Panc1 (cell line): ENCODE data around the gene HBG2. TPM values are rescaled to one million over a fixed set of nuclear protein-coding genes. Genes with fewer than 3 reads are reported as not detected.

Experiments used
- ATAC-seq: fragments of 200-7000 bp; cut with Tn5 transposase; 2 replicates; pipeline ENCODE4 v1.9.1; 2020; ENCODE audit warnings: mild to moderate bottlenecking, moderate library complexity
- BruUV-seq: library from RNA; stranded (reverse); fragments of 400-500 nt; replicated peaks from 2 replicates; lab custom pipeline; 2021; lab: Mats Ljungman, UMichigan
- CTCF ChIA-PET: fragments of 300-600 bp; sonication (Branson Sonifier 250); formaldehyde crosslinking; loops from one replicate; lab custom pipeline; 2022; ENCODE audit warnings: antibody characterized with exemption; lab: Charles Lee
- POLR2A ChIA-PET: fragments of 300-600 bp; sonication (Branson Sonifier 250); formaldehyde crosslinking; loops from one replicate; lab custom pipeline; 2022; ENCODE audit warnings: antibody characterized with exemption; lab: Charles Lee
- DNase-seq: peaks from one replicate; pipeline ENCODE4 v3.0.0-alpha.2; 2010; ENCODE audit warnings: low read depth, low spot score
- H3K27ac ChIP-seq: 2 replicates; pipeline ENCODE4 v1.5.1; 2011; ENCODE audit warnings: mild to moderate bottlenecking, low read length, inconsistent platforms
- H3K27me3 ChIP-seq: fragments of 200-500 bp; sonication (Bioruptor generic); 2 replicates; pipeline ENCODE4 v1.6.0; 2014; ENCODE audit warnings: low read length, inconsistent platforms; ENCODE audit not compliant: control insufficient read depth, insufficient read depth
- H3K36me3 ChIP-seq: fragments of 200-500 bp; sonication (Bioruptor generic); 2 replicates; pipeline ENCODE4 v1.5.1; 2014; ENCODE audit warnings: inconsistent platforms, mild to moderate bottlenecking, low read length, moderate library complexity; ENCODE audit not compliant: control insufficient read depth, insufficient read depth
- H3K4me1 ChIP-seq: 2 replicates; pipeline ENCODE4 v1.5.1; 2011; ENCODE audit warnings: inconsistent platforms, mild to moderate bottlenecking, low read length, moderate library complexity; ENCODE audit not compliant: control insufficient read depth, insufficient read depth
- H3K4me3 ChIP-seq, 2 experiments: 2 replicates each; pipeline ENCODE4 v1.5.1; 2011 to 2012; ENCODE audit warnings: low read depth in 2 of 2, low read length in 2 of 2, mild to moderate bottlenecking in 2 of 2, inconsistent platforms in 1 of 2, moderate library complexity in 1 of 2
- H3K9me3 ChIP-seq: fragments of 200-500 bp; sonication (Bioruptor generic); 2 replicates; pipeline ENCODE4 v1.5.1; 2014; ENCODE audit warnings: low read depth, mild to moderate bottlenecking, inconsistent platforms, low read length, moderate library complexity; ENCODE audit not compliant: control insufficient read depth, insufficient read depth
- CTCF ChIP-seq: fragments of 450-650 bp; IDR thresholded peaks from 2 replicates; pipeline ENCODE4 v1.5.1; 2017; ENCODE audit warnings: mild to moderate bottlenecking
- POLR2AphosphoS5 ChIP-seq: IDR thresholded peaks from 2 replicates; pipeline ENCODE4 v1.6.1; 2012; ENCODE audit warnings: mild to moderate bottlenecking, low read depth, low read length, moderate library complexity
- REST ChIP-seq, 2 experiments: IDR thresholded peaks; 2 replicates each; pipeline ENCODE4 v1.6.1; 2011 to 2012; ENCODE audit warnings: low read depth in 2 of 2, control low read depth in 1 of 2, low read length in 1 of 2, mild to moderate bottlenecking in 1 of 2, moderate library complexity in 1 of 2; ENCODE audit not compliant: insufficient read depth in 1 of 2
- SIN3A ChIP-seq: IDR thresholded peaks from 2 replicates; pipeline ENCODE4 v1.6.1; 2012; ENCODE audit warnings: low read depth, mild to moderate bottlenecking, low read length, moderate library complexity, borderline replicate concordance; ENCODE audit not compliant: insufficient read depth
- TCF7L2 ChIP-seq: IDR thresholded peaks from 2 replicates; pipeline ENCODE4 v1.6.1; 2011; ENCODE audit warnings: mild to moderate bottlenecking, low read depth, low read length, inconsistent platforms
- in situ Hi-C: cut with HindIII; loops from 2 replicates; pipeline ENCODE4 v1.10.0; 2016; ENCODE audit warnings: low sequenced_read_pairs, low pct_unique_long_range_greater_than_20kb
- intact Hi-C: fragments of 100-400 bp; cut with micrococcal nuclease; formaldehyde crosslinking; loops from one replicate; pipeline ENCODE4 v1.10.0; 2022; ENCODE audit not compliant: unreplicated experiment
- total RNA-seq: library from RNA; stranded (reverse); gene quantifications from one replicate; pipeline ENCODE4 v1.2.1, GENCODE V29; 2021; ENCODE audit not compliant: unreplicated experiment

HBG2 gene
- total RNA-seq, 1 experiment from 2014 or later = 6.5 TPM

GRCh38 chr11:5238486-5238885, 16.1 kb downstream of the HBG2 start:
- Histone ChIP-seq H3K4me1 (no peaks in the 10 kb centered on the region), H3K27ac (no peak overlapping the region), H3K9me3 (no peaks in the 10 kb centered on the region), H3K4me3 (no peak overlapping the region), H3K36me3 (no peaks in the 10 kb centered on the region), H3K27me3 (peaks cover 2% of the 10 kb centered on the region; the same call in 1 of the 2 replicates)
- TF ChIP-seq TCF7L2 (no peak), POLR2AphosphoS5 (no peak), CTCF (no peak)
- DNase-seq (no peak), ATAC-seq (no peak)
- POLR2A ChIA-PET = no interaction called here
- in situ Hi-C loops = no loop called here
- intact Hi-C loops = no loop called here
- CTCF ChIA-PET = no interaction called here
- no TSS peak for BruUV-seq

- no peak for DNase-seq
- no peak overlapping the region for H3K4me3 ChIP-seq
- in situ Hi-C loops = no loop called here
- intact Hi-C loops = no loop called here
- H3K36me3 ChIP-seq = no peaks in the 10 kb centered on the region
- no peak overlapping the region for H3K27ac ChIP-seq
- H3K27me3 ChIP-seq = peaks cover 2% of the 10 kb centered on the region; the same call in 1 of the 2 replicates
- ATAC-seq = no peak
- CTCF ChIA-PET = no interaction called here
- no peak for TF ChIP-seq CTCF
- TF ChIP-seq POLR2AphosphoS5 = no peak
- no peak for TF ChIP-seq SIN3A
- no peak for TF ChIP-seq REST (IDR thresholded peaks at IDR 0.05; ENCODE audit: insufficient read depth in 1 of 2, low read depth in 2 of 2, low read length in 1 of 2)
- TF ChIP-seq TCF7L2 = no peak
- POLR2A ChIA-PET = no interaction called here
- H3K4me1 ChIP-seq = no peaks in the 10 kb centered on the region
- H3K9me3 ChIP-seq = no peaks in the 10 kb centered on the region
- BruUV-seq = no TSS peak
Measured at GRCh38 chr11:5237420-5237819, 17.2 kb downstream of the HBG2 start.
